Activated CD4-positive, alpha-beta memory T cell treated with anti-CD3 and anti-CD28 coated beads for 36 hours (primary cell): ENCODE results near the gene FASTKD1. TPM values are rescaled to one million over a fixed set of nuclear protein-coding genes. Genes with fewer than 3 reads are reported as not detected.
"Not testable (repeated sequence)": the region's sequence is repeated elsewhere in the genome, so short reads cannot be mapped to it uniquely, and the experiment has no call there.

Experiments
- CTCF ChIA-PET: fragments of 350-600 bp; sonication (Branson Sonifier 250); formaldehyde crosslinking; loops from one replicate; lab custom pipeline; 2021; ENCODE audit warnings: antibody characterized with exemption, inconsistent platforms; lab: Charles Lee
- POLR2A ChIA-PET: fragments of 350-600 bp; sonication (Branson Sonifier 250); formaldehyde crosslinking; loops from one replicate; lab custom pipeline; 2021; ENCODE audit warnings: antibody characterized with exemption; lab: Charles Lee
- DNase-seq: peaks from one replicate; pipeline ENCODE4 v3.0.0-alpha.2; 2020
- H3K27ac Mint-ChIP-seq: one replicate; pipeline ENCODE4 v1.8.0; 2021; ENCODE audit warnings: mixed read lengths
- H3K27me3 Mint-ChIP-seq: one replicate; pipeline ENCODE4 v1.8.0; 2021; ENCODE audit warnings: mixed read lengths
- H3K36me3 Mint-ChIP-seq: one replicate; pipeline ENCODE4 v1.8.0; 2021; ENCODE audit warnings: mixed read lengths
- H3K4me1 Mint-ChIP-seq: one replicate; pipeline ENCODE4 v1.8.0; 2021; ENCODE audit warnings: low read depth, mixed read lengths
- H3K4me3 Mint-ChIP-seq: one replicate; pipeline ENCODE4 v1.8.0; 2021; ENCODE audit warnings: mild to moderate bottlenecking, mixed read lengths
- H3K9me3 Mint-ChIP-seq: one replicate; pipeline ENCODE4 v1.8.0; 2021; ENCODE audit warnings: mixed read lengths
- intact Hi-C: fragments of 100-400 bp; cut with micrococcal nuclease; formaldehyde crosslinking; loops from one replicate; pipeline ENCODE4 v1.15.1; 2023
- total RNA-seq, 2 experiments: library from RNA; stranded (reverse); gene quantifications; one replicate each; pipeline ENCODE4 v1.2.3, GENCODE V29; 2021

Gene FASTKD1
- total RNA-seq, 2 experiments from 2014 or later: 41.6 to 47.6 TPM

DNA sequence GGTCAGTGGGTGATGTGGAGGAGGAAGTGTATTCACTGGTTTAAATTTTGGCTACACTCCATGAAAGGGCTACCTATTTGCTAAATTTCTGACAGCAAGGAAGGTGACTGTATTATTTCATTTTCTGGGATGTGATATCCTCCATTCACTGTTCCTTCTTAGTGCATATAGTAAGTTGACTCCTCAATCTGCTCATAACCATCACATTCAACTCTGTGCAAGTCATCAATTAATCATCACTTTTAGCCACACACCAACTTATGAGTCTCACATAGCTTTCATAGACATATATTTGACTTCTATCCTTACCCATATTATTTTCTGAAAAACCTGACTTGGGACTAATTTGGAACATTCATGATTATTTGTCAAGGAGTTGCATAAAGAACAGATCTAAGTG lies 47.2 kb downstream of the FASTKD1 start:
- H3K4me1 Mint-ChIP-seq: no peaks in the 10 kb centered on the region
- DNase-seq: no peak
- H3K27me3 Mint-ChIP-seq: no peaks in the 10 kb centered on the region
- no peak overlapping the region for H3K4me3 Mint-ChIP-seq
- CTCF ChIA-PET: no interaction called here
- H3K9me3 Mint-ChIP-seq: no peaks in the 10 kb centered on the region
- POLR2A ChIA-PET: no interaction called here
- intact Hi-C loops: loop anchor here (2.0 kb wide), 1 partner anchor 168 kb away; the partner anchor contains the start of genes CFAP210 and PHOSPHO2
- H3K27ac Mint-ChIP-seq: no peak overlapping the region
- peaks cover 4% of the 10 kb centered on the region for H3K36me3 Mint-ChIP-seq

DNA sequence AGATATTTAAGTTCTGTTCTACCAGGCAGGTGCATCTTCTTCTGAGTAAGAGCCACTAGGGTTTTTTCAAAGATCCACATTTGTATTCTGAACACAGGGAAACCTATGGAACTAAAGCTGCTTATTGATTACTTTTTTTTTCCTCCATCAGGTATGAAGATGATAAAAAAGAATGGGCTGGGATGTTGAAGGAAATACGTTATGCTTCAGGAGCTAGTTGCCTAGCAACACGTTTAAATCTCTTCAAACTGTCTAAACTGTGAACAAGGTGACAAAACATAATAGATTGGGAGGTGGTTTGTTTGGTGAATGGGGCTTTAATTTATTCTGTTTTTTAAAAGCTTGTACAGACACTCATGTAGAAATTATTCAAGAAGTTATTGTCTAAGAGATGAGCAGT lies 48.2 kb downstream of the FASTKD1 start:
- CTCF ChIA-PET: no interaction called here
- Mint-ChIP-seq H3K27me3 (no peaks in the 10 kb centered on the region), H3K27ac (no peak overlapping the region), H3K4me1 (no peaks in the 10 kb centered on the region), H3K4me3 (no peak overlapping the region), H3K9me3 (no peaks in the 10 kb centered on the region), H3K36me3 (peaks cover 4% of the 10 kb centered on the region)
- no peak for DNase-seq
- intact Hi-C loops: no loop called here
- POLR2A ChIA-PET: no interaction called here

DNA sequence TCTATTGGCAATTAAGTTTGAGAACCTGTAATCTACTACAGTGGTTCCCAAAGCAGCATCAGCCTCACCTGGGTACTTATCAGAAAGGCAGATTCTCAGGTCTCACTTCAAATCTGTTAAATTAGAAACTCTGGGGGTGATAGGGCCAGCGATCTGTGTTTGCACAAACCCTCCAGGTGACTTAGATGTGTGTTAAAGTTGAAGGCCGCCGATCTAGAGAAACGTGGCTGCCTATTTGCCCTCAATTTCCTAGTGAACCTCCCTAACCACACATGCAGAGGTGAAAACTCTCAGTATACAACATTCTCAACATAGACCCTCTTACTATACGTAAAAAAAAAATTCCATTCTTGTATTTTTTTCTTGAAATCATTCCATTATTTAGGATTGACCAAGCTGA lies 50.0 kb downstream of the FASTKD1 start:
- H3K4me1 Mint-ChIP-seq: no peaks in the 10 kb centered on the region
- no peaks in the 10 kb centered on the region for H3K9me3 Mint-ChIP-seq
- ChIA-PET CTCF (interaction anchor here (0.7 kb wide), 1 partner anchor 253 kb away, joined by 4 read pairs; no protein-coding TSS in a partner anchor), POLR2A (no interaction called here)
- no peaks in the 10 kb centered on the region for H3K27me3 Mint-ChIP-seq
- no peaks in the 10 kb centered on the region for H3K36me3 Mint-ChIP-seq
- no peak for DNase-seq
- intact Hi-C loops: no loop called here
- H3K4me3 Mint-ChIP-seq: no peak overlapping the region
- no peak overlapping the region for H3K27ac Mint-ChIP-seq

DNA sequence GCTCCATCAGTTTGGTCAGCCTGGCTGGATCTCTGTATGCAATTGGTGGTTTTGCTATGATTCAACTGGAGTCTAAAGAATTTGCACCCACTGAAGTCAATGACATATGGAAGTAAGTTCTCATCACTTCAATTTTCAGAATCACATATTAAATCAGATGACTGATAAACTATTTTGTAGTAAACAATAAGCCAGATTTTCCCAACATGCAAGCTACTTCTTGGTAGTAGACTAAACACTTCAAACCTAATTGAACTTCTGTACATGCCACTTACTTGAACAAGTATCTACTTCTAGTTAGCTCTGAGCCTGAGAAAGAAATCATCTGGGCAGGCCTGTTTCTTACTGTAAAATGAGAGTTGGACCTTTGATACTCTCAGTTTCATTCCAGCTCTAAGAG lies 52.8 kb downstream of the FASTKD1 start:
- H3K27me3 Mint-ChIP-seq: no peaks in the 10 kb centered on the region
- no peak for DNase-seq
- H3K27ac Mint-ChIP-seq: no peak overlapping the region
- POLR2A ChIA-PET: no interaction called here
- no peaks in the 10 kb centered on the region for H3K36me3 Mint-ChIP-seq
- intact Hi-C loops: no loop called here
- CTCF ChIA-PET: interaction anchor here (0.7 kb wide), 1 partner anchor 560 kb away, joined by 3 read pairs; no protein-coding TSS in a partner anchor
- no peaks in the 10 kb centered on the region for H3K4me1 Mint-ChIP-seq
- H3K4me3 Mint-ChIP-seq: no peak overlapping the region
- no peaks in the 10 kb centered on the region for H3K9me3 Mint-ChIP-seq

DNA sequence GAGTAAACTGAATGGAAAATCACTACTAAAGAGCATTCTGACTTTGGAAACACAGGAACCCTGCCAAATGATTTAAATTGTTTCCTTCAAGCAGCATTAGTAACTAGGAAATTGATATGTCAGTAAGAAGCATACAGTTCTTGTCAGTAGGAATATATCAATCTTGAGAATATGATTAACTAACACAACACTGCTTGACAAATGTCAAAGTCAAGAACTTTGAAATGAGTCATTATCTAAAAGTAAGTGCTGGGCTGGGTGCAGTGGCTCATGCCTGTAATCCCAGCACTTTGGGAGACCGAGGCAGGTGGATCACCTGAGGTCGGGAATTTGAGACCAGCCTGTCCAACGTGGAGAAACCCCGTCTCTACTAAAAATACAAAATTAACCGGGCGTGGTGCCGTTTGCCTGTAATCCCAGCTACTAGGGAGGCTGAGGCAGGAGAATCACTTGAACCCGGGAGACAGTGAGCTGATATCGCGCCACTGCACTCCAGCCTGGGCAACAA lies 57.1 kb downstream of the FASTKD1 start:
- POLR2A ChIA-PET, CTCF ChIA-PET, H3K9me3 Mint-ChIP-seq, H3K4me3 Mint-ChIP-seq, intact Hi-C loops, DNase-seq, H3K4me1 Mint-ChIP-seq, H3K36me3 Mint-ChIP-seq, H3K27ac Mint-ChIP-seq, H3K27me3 Mint-ChIP-seq: not testable (repeated sequence)

DNA sequence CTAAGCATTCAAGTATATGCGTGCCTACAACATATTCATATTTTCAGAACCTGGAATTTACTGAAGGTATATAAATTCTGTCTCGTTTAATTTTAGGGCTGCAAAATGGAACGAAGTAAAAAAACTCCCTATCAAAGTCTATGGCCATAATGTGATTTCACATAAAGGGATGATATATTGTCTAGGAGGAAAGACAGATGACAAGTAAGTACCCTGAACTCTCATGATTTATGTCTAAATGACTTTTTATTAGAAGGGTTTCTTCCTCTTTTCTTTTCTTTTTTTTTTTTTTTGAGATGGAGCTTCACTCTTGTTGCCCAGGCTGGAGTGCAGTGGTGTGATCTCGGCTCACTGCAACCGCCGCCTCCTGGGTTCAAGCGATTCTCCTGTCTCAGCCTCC lies 58.9 kb downstream of the FASTKD1 start:
- H3K4me1 Mint-ChIP-seq, H3K36me3 Mint-ChIP-seq, H3K27me3 Mint-ChIP-seq, H3K9me3 Mint-ChIP-seq, DNase-seq, H3K27ac Mint-ChIP-seq, intact Hi-C loops, POLR2A ChIA-PET, H3K4me3 Mint-ChIP-seq, CTCF ChIA-PET: not testable (repeated sequence)

DNA sequence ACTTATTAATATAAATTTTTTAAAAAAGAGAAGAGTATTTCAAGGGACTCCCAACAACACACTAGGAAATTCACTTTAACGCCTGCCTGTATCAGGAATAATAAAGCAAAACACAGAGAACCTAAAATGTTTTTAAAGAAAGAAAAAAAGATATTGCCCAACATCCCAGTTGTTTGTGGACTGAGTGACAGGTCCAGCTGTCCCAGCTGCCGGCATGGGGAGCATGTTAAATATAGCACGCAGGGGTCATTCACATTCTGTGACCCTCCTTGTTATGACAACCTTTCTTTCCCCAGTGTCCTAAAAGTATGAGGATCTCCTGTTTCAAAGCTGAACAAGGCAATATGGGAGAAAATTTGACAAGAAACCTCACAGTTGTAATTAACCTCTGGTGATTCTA lies 59.7 kb downstream of the FASTKD1 start:
- ChIA-PET CTCF (no interaction called here), POLR2A (no interaction called here)
- Mint-ChIP-seq H3K27me3 (no peaks in the 10 kb centered on the region), H3K9me3 (no peaks in the 10 kb centered on the region), H3K4me1 (no peaks in the 10 kb centered on the region), H3K27ac (no peak overlapping the region), H3K36me3 (no peaks in the 10 kb centered on the region), H3K4me3 (no peak overlapping the region)
- DNase-seq: no peak
- intact Hi-C loops: no loop called here

DNA sequence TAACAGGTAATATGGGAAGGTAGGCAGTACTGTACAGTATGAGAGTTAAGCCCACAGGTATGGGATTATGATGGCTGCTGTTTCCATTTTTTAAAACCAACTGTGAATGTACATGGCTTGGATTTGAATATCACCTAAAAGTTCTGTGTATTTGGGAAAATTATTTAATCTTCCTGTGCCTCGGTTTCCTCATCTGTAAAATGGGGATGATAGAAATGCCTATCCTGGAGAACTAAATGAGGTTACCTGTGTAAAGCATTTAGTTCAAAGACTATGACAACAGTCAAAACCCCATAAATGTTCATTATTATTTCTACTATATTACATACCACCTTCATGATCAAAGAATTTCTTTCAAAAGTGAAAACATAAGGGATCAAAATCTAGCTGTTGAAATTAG lies 60.6 kb downstream of the FASTKD1 start:
- CTCF ChIA-PET: no interaction called here
- Mint-ChIP-seq H3K36me3 (no peaks in the 10 kb centered on the region), H3K9me3 (no peaks in the 10 kb centered on the region), H3K4me3 (no peak overlapping the region), H3K27me3 (no peaks in the 10 kb centered on the region), H3K4me1 (no peaks in the 10 kb centered on the region), H3K27ac (no peak overlapping the region)
- intact Hi-C loops: no loop called here
- DNase-seq: no peak
- POLR2A ChIA-PET: no interaction called here

DNA sequence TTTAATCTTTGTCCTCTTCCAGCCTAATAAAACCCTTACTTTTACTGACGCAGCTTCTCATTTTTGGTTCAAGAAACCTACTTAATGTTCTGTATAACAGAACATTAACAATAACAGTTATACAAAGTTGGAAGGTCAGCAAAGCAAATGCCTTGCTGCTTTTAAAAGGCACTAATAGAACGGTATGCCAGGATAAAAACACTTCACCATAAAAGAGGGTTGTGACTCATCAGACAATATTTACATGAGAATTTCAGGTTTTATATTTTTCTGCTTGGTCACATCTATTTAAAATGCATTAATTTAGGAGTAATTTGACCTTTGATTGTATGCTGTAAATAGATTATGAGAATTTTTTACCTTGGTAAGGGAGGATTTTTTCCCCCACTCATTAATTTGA lies 61.1 kb downstream of the FASTKD1 start:
- Mint-ChIP-seq H3K9me3 (no peaks in the 10 kb centered on the region), H3K27ac (no peak overlapping the region), H3K4me1 (no peaks in the 10 kb centered on the region), H3K27me3 (no peaks in the 10 kb centered on the region), H3K36me3 (no peaks in the 10 kb centered on the region), H3K4me3 (no peak overlapping the region)
- intact Hi-C loops: no loop called here
- DNase-seq: no peak
- CTCF ChIA-PET: no interaction called here
- POLR2A ChIA-PET: no interaction called here

DNA sequence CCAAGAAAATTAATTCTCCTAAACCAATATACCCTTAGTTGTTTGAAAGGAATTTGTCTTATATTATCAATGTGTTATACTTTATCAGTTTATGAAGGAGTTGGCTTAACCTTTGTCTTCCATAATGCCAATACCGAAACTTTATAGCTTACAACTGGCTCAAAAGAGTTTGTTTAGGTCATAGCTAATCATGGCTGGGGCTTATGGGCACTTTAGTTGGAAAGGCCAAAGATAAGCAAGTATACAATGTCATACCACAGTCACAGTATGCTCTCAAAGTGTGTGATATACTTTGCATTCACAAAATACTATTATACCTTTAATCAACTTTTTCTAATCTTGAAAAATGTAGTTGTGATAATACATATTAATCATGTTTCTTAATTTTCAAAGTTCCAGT lies 61.8 kb downstream of the FASTKD1 start:
- H3K4me1 Mint-ChIP-seq: no peaks in the 10 kb centered on the region
- no peaks in the 10 kb centered on the region for H3K27me3 Mint-ChIP-seq
- H3K27ac Mint-ChIP-seq: no peak overlapping the region
- intact Hi-C loops: no loop called here
- POLR2A ChIA-PET: no interaction called here
- no peak for DNase-seq
- H3K4me3 Mint-ChIP-seq: no peak overlapping the region
- H3K36me3 Mint-ChIP-seq: no peaks in the 10 kb centered on the region
- CTCF ChIA-PET: no interaction called here
- H3K9me3 Mint-ChIP-seq: no peaks in the 10 kb centered on the region

DNA sequence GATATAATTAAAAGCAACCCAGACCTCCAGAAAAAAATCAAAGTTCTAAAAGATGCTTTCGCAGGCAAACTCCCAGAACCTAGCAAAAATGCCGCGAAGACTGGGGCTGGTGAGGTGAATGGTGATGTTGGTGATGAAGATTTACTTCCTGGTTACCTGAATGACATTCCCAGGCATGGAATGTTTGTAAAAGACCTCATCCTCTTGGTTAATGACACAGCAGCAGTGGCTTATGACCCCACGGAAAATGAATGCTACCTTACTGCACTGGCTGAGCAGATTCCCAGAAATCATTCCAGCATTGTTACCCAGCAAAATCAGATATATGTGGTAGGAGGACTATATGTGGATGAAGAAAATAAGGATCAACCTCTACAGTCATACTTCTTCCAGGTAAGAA lies 63.2 kb downstream of the FASTKD1 start:
- CTCF ChIA-PET: no interaction called here
- POLR2A ChIA-PET: no interaction called here
- Mint-ChIP-seq H3K4me1 (no peaks in the 10 kb centered on the region), H3K27ac (no peak overlapping the region), H3K27me3 (no peaks in the 10 kb centered on the region), H3K9me3 (no peaks in the 10 kb centered on the region), H3K36me3 (no peaks in the 10 kb centered on the region), H3K4me3 (no peak overlapping the region)
- intact Hi-C loops: no loop called here
- DNase-seq: no peak

DNA sequence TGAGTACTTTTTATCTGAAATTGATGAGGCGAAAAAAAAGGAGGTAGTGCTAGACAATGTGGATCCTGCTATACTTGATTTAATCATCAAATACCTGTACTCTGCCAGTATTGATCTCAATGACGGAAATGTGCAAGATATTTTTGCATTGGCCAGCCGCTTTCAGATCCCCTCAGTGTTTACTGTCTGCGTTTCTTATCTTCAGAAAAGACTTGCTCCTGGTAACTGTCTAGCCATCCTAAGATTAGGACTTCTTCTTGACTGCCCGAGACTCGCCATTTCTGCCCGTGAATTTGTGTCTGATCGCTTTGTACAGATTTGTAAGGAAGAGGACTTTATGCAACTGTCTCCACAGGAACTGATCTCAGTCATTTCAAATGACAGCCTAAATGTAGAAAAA lies 63.7 kb downstream of the FASTKD1 start:
- Mint-ChIP-seq H3K4me3 (no peak overlapping the region), H3K36me3 (peaks cover 4% of the 10 kb centered on the region), H3K4me1 (no peaks in the 10 kb centered on the region), H3K27ac (no peak overlapping the region), H3K27me3 (no peaks in the 10 kb centered on the region), H3K9me3 (no peaks in the 10 kb centered on the region)
- ChIA-PET CTCF (interaction anchor here (1.1 kb wide), 1 partner anchor 18 kb away, joined by 5 read pairs; no protein-coding TSS in a partner anchor), POLR2A (no interaction called here)
- intact Hi-C loops: no loop called here
- DNase-seq: no peak

DNA sequence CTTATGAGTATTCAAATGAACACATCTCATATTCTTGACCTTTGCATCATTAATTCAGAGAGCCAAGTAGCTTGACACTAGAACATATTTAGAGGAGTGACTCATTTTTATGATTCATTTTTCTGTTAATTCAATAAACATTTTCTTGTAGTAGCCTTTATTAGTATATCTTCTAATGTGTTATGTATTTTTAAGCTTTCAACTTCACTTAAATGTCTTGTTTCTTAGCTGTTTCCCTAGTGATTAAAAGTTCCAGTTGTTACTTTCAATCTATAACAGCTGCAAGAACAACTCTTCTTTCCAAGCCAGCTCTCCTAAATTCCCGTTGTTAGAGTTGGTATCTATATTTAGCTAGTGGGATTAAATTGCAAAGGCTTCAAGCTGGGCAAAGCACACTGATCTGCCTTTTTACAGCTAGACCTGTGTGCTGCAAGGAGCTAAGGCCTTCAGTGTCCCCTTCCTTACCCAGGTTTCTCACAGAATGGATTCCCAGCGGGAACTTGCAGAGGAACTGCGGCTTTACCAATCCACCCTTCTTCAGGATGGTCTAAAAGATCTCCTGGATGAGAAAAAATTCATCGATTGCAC lies 64.3 kb downstream of the FASTKD1 start, which contains the start of gene KLHL41:
TSS of gene KLHL41 (plus strand) at position 405 of the 588 bp plus-strand sequence. CDS start at position 482, 77 bp downstream.
- H3K27me3 Mint-ChIP-seq: no peaks in the 10 kb centered on the region

More for the DNA sequence above, 64.3 kb downstream of the FASTKD1 start, which contains the start of gene KLHL41:
- intact Hi-C loops: no loop called here
- DNase-seq: no peak
- no peak within 1 kb of the TSS for H3K27ac Mint-ChIP-seq
- POLR2A ChIA-PET: no interaction called here
- CTCF ChIA-PET: interaction anchor here (1.1 kb wide), 1 partner anchor 19 kb away, joined by 5 read pairs; no protein-coding TSS in a partner anchor
- H3K4me1 Mint-ChIP-seq: no peaks in the 10 kb centered on the region
- H3K9me3 Mint-ChIP-seq: no peaks in the 10 kb centered on the region
- no peak within 1 kb of the TSS for H3K4me3 Mint-ChIP-seq
- H3K36me3 Mint-ChIP-seq: peaks cover 4% of the 10 kb centered on the region
